ENCODE measurements around the gene GABBR1.
"Not testable (repeated sequence)": the region's sequence is repeated elsewhere in the genome, so short reads cannot be mapped to it uniquely, and the experiment has no call there.

The GABBR1 gene

GRCh38 chr6:29632789-29633533, at the start of gene GABBR1:
TSS of gene GABBR1 (minus strand) at chr6:29633183. CDS start at chr6:29632385, 798 bp downstream.
- peaks cover 38% of the 10 kb centered on the region for H3K4me1 ChIP-seq (ENCODE audit: control insufficient read depth, insufficient read depth, low read length)
- no peaks in the 10 kb centered on the region for H3K27me3 ChIP-seq (ENCODE audit: control insufficient read depth, insufficient read depth, low read length)
- no peaks in the 10 kb centered on the region for H3K36me3 ChIP-seq (ENCODE audit: control insufficient read depth, insufficient read depth, low read length)
- H3K9me3 ChIP-seq (ENCODE audit: control insufficient read depth, insufficient read depth, low read depth, low read length), result no peaks in the 10 kb centered on the region
- peak within 1 kb of the TSS; percentile 75 for H3K9ac ChIP-seq (ENCODE audit: low read length)
- peak within 1 kb of the TSS; percentile 73; the same call in 1 of the 2 replicates for H3K27ac ChIP-seq (ENCODE audit: low read depth, low read length)
- peak within 1 kb of the TSS; percentile 64 for H3K4me3 ChIP-seq (ENCODE audit: low read depth, low read length)

- no peaks in the 10 kb centered on the region for H3K27me3 ChIP-seq (ENCODE audit: control insufficient read depth, insufficient read depth, low read length)
- peaks cover 17% of the 10 kb centered on the region for H3K4me1 ChIP-seq (ENCODE audit: control insufficient read depth, insufficient read depth, low read length)
- H3K36me3 ChIP-seq (ENCODE audit: control insufficient read depth, insufficient read depth, low read length), result no peaks in the 10 kb centered on the region
- H3K9me3 ChIP-seq (ENCODE audit: control insufficient read depth, insufficient read depth, low read depth, low read length), result peaks cover 9% of the 10 kb centered on the region
- H3K9ac ChIP-seq (ENCODE audit: low read length), result no peak overlapping the region
- H3K27ac ChIP-seq (ENCODE audit: low read depth, low read length), result no peak overlapping the region
- no peak overlapping the region for H3K4me3 ChIP-seq (ENCODE audit: low read depth, low read length)
Observed at GRCh38 chr6:29681811-29682210, 48.8 kb upstream of the GABBR1 start.

- H3K27me3 ChIP-seq (ENCODE audit: control insufficient read depth, insufficient read depth, low read length), result no peaks in the 10 kb centered on the region
- no peak within 1 kb of the TSS for H3K27ac ChIP-seq (ENCODE audit: low read depth, low read length)
- H3K9ac ChIP-seq (ENCODE audit: low read length), result no peak within 1 kb of the TSS
- H3K36me3 ChIP-seq (ENCODE audit: control insufficient read depth, insufficient read depth, low read length), result no peaks in the 10 kb centered on the region
- no peak within 1 kb of the TSS for H3K4me3 ChIP-seq (ENCODE audit: low read depth, low read length)
- peaks cover 12% of the 10 kb centered on the region for H3K9me3 ChIP-seq (ENCODE audit: control insufficient read depth, insufficient read depth, low read depth, low read length)
- H3K4me1 ChIP-seq (ENCODE audit: control insufficient read depth, insufficient read depth, low read length), result peaks cover 21% of the 10 kb centered on the region
Observed at GRCh38 chr6:29680904-29681303, 47.9 kb upstream of the GABBR1 start, which contains the start of gene ZFP57. TSS of gene ZFP57 (minus strand) at chr6:29681152. CDS start at chr6:29677003, 4,149 bp downstream.

- peaks cover 12% of the 10 kb centered on the region for H3K9me3 ChIP-seq (ENCODE audit: control insufficient read depth, insufficient read depth, low read depth, low read length)
- H3K36me3 ChIP-seq (ENCODE audit: control insufficient read depth, insufficient read depth, low read length), result no peaks in the 10 kb centered on the region
- H3K4me3 ChIP-seq (ENCODE audit: low read depth, low read length), result no peak overlapping the region
- no peak overlapping the region for H3K9ac ChIP-seq (ENCODE audit: low read length)
- H3K4me1 ChIP-seq (ENCODE audit: control insufficient read depth, insufficient read depth, low read length), result peaks cover 21% of the 10 kb centered on the region
- no peaks in the 10 kb centered on the region for H3K27me3 ChIP-seq (ENCODE audit: control insufficient read depth, insufficient read depth, low read length)
- H3K27ac ChIP-seq (ENCODE audit: low read depth, low read length), result no peak overlapping the region
Observed at GRCh38 chr6:29680416-29680815, 47.4 kb upstream of the GABBR1 start.

- Histone ChIP-seq H3K4me3 (ENCODE audit: low read depth, low read length) (no peak overlapping the region), H3K4me1 (ENCODE audit: control insufficient read depth, insufficient read depth, low read length) (peaks cover 21% of the 10 kb centered on the region), H3K27me3 (ENCODE audit: control insufficient read depth, insufficient read depth, low read length) (no peaks in the 10 kb centered on the region), H3K36me3 (ENCODE audit: control insufficient read depth, insufficient read depth, low read length) (no peaks in the 10 kb centered on the region), H3K9ac (ENCODE audit: low read length) (no peak overlapping the region), H3K9me3 (ENCODE audit: control insufficient read depth, insufficient read depth, low read depth, low read length) (peaks cover 9% of the 10 kb centered on the region), H3K27ac (ENCODE audit: low read depth, low read length) (no peak overlapping the region)
Observed at GRCh38 chr6:29679962-29680361, 47.0 kb upstream of the GABBR1 start.

- Histone ChIP-seq H3K27me3 (ENCODE audit: control insufficient read depth, insufficient read depth, low read length) (no peaks in the 10 kb centered on the region), H3K4me1 (ENCODE audit: control insufficient read depth, insufficient read depth, low read length) (peaks cover 12% of the 10 kb centered on the region; the same call in 1 of the 2 replicates), H3K9ac (ENCODE audit: low read length) (no peak overlapping the region), H3K4me3 (ENCODE audit: low read depth, low read length) (no peak overlapping the region), H3K36me3 (ENCODE audit: control insufficient read depth, insufficient read depth, low read length) (no peaks in the 10 kb centered on the region), H3K9me3 (ENCODE audit: control insufficient read depth, insufficient read depth, low read depth, low read length) (peaks cover 6% of the 10 kb centered on the region; the same call in 1 of the 2 replicates), H3K27ac (ENCODE audit: low read depth, low read length) (no peak overlapping the region)
Observed at GRCh38 chr6:29678114-29678513, 45.1 kb upstream of the GABBR1 start.

GRCh38 chr6:29676981-29677601, 44.1 kb upstream of the GABBR1 start:
- Histone ChIP-seq H3K36me3 (ENCODE audit: control insufficient read depth, insufficient read depth, low read length) (no peaks in the 10 kb centered on the region), H3K4me3 (ENCODE audit: low read depth, low read length) (no peak overlapping the region), H3K4me1 (ENCODE audit: control insufficient read depth, insufficient read depth, low read length) (peaks cover 12% of the 10 kb centered on the region; the same call in 1 of the 2 replicates), H3K27ac (ENCODE audit: low read depth, low read length) (peak overlapping the region; percentile 75; the same call in 1 of the 2 replicates), H3K9me3 (ENCODE audit: control insufficient read depth, insufficient read depth, low read depth, low read length) (peaks cover 6% of the 10 kb centered on the region; the same call in 1 of the 2 replicates), H3K9ac (ENCODE audit: low read length) (peak overlapping the region; percentile 30), H3K27me3 (ENCODE audit: control insufficient read depth, insufficient read depth, low read length) (no peaks in the 10 kb centered on the region; the same call in 1 of the 2 replicates)

GRCh38 chr6:29675561-29675960, 42.6 kb upstream of the GABBR1 start:
- H3K36me3 ChIP-seq (ENCODE audit: control insufficient read depth, insufficient read depth, low read length), result no peaks in the 10 kb centered on the region
- no peak overlapping the region for H3K9ac ChIP-seq (ENCODE audit: low read length)
- peaks cover 12% of the 10 kb centered on the region; the same call in 1 of the 2 replicates for H3K4me1 ChIP-seq (ENCODE audit: control insufficient read depth, insufficient read depth, low read length)
- peaks cover 6% of the 10 kb centered on the region; the same call in 1 of the 2 replicates for H3K9me3 ChIP-seq (ENCODE audit: control insufficient read depth, insufficient read depth, low read depth, low read length)
- no peak overlapping the region for H3K4me3 ChIP-seq (ENCODE audit: low read depth, low read length)
- peaks cover 10% of the 10 kb centered on the region; the same call in 1 of the 2 replicates for H3K27me3 ChIP-seq (ENCODE audit: control insufficient read depth, insufficient read depth, low read length)
- H3K27ac ChIP-seq (ENCODE audit: low read depth, low read length), result no peak overlapping the region

- H3K4me3 ChIP-seq (ENCODE audit: low read depth, low read length), result no peak overlapping the region
- H3K27ac ChIP-seq (ENCODE audit: low read depth, low read length), result no peak overlapping the region
- peaks cover 12% of the 10 kb centered on the region; the same call in 1 of the 2 replicates for H3K27me3 ChIP-seq (ENCODE audit: control insufficient read depth, insufficient read depth, low read length)
- no peaks in the 10 kb centered on the region for H3K36me3 ChIP-seq (ENCODE audit: control insufficient read depth, insufficient read depth, low read length)
- peaks cover 15% of the 10 kb centered on the region; the same call in 1 of the 2 replicates for H3K4me1 ChIP-seq (ENCODE audit: control insufficient read depth, insufficient read depth, low read length)
- peaks cover 6% of the 10 kb centered on the region; the same call in 1 of the 2 replicates for H3K9me3 ChIP-seq (ENCODE audit: control insufficient read depth, insufficient read depth, low read depth, low read length)
- H3K9ac ChIP-seq (ENCODE audit: low read length), result no peak overlapping the region
Observed at GRCh38 chr6:29674008-29674407, 41.0 kb upstream of the GABBR1 start.

- H3K4me3 ChIP-seq (ENCODE audit: low read depth, low read length), result no peak overlapping the region
- H3K9me3 ChIP-seq (ENCODE audit: control insufficient read depth, insufficient read depth, low read depth, low read length), result peaks cover 6% of the 10 kb centered on the region; the same call in 1 of the 2 replicates
- no peaks in the 10 kb centered on the region for H3K36me3 ChIP-seq (ENCODE audit: control insufficient read depth, insufficient read depth, low read length)
- H3K27ac ChIP-seq (ENCODE audit: low read depth, low read length), result no peak overlapping the region
- H3K27me3 ChIP-seq (ENCODE audit: control insufficient read depth, insufficient read depth, low read length), result peaks cover 12% of the 10 kb centered on the region; the same call in 1 of the 2 replicates
- H3K9ac ChIP-seq (ENCODE audit: low read length), result no peak overlapping the region
- peaks cover 21% of the 10 kb centered on the region for H3K4me1 ChIP-seq (ENCODE audit: control insufficient read depth, insufficient read depth, low read length)
Observed at GRCh38 chr6:29673161-29673560, 40.2 kb upstream of the GABBR1 start.

GRCh38 chr6:29672116-29672515, 39.1 kb upstream of the GABBR1 start:
- not testable (repeated sequence) for H3K4me3 ChIP-seq (ENCODE audit: low read depth, low read length); H3K9ac ChIP-seq (ENCODE audit: low read length); H3K9me3 ChIP-seq (ENCODE audit: control insufficient read depth, insufficient read depth, low read depth, low read length); H3K27ac ChIP-seq (ENCODE audit: low read depth, low read length); H3K36me3 ChIP-seq (ENCODE audit: control insufficient read depth, insufficient read depth, low read length)
- Histone ChIP-seq H3K4me1 (ENCODE audit: control insufficient read depth, insufficient read depth, low read length) (peaks cover 24% of the 10 kb centered on the region), H3K27me3 (ENCODE audit: control insufficient read depth, insufficient read depth, low read length) (peaks cover 12% of the 10 kb centered on the region; the same call in 1 of the 2 replicates)

Data from HUES6 (cell line).